Esophagus (tissue), 2 donors: Measurements from ENCODE around the gene GSN. TPM values are rescaled to one million over a fixed set of nuclear protein-coding genes. Genes with fewer than 3 reads are reported as not detected.

Source experiments
- H3K27ac ChIP-seq, 2 donors: one replicate each; pipeline ENCODE4 v1.5.1; 2013; ENCODE audit warnings: low read depth in 2 of 2, mild to moderate bottlenecking in 2 of 2, inconsistent platforms in 1 of 2, low read length in 1 of 2, moderate library complexity in 1 of 2
- H3K27me3 ChIP-seq, 2 donors: one replicate each; pipeline ENCODE4 v1.6.1; 2013; ENCODE audit warnings: low read length in 2 of 2, control low read depth in 1 of 2, mild to moderate bottlenecking in 1 of 2; ENCODE audit not compliant: insufficient read depth in 2 of 2, control insufficient read depth in 1 of 2
- H3K36me3 ChIP-seq, 2 donors: one replicate each; pipeline ENCODE4 v1.6.1; 2013; ENCODE audit warnings: low read length in 1 of 2; ENCODE audit not compliant: control insufficient read depth in 2 of 2, insufficient read depth in 2 of 2
- H3K4me1 ChIP-seq, 2 donors: one replicate each; pipeline ENCODE4 v1.6.1; 2013; ENCODE audit warnings: low read length in 1 of 2; ENCODE audit not compliant: control insufficient read depth in 2 of 2, insufficient read depth in 2 of 2
- H3K4me3 ChIP-seq, 2 donors: one replicate each; pipeline ENCODE4 v1.5.1; 2013; ENCODE audit warnings: low read length in 2 of 2, mild to moderate bottlenecking in 2 of 2, low read depth in 1 of 2, moderate library complexity in 1 of 2
- H3K9me3 ChIP-seq, 2 donors: one replicate each; pipeline ENCODE4 v1.6.1; 2013; ENCODE audit warnings: mild to moderate bottlenecking in 2 of 2, low read depth in 1 of 2, low read length in 1 of 2, moderate library complexity in 1 of 2; ENCODE audit not compliant: control insufficient read depth in 2 of 2, insufficient read depth in 1 of 2
- WGBS, 2 donors: extraction: QIAGEN DNeasy Blood & Tissue Kit; methylation state at CpG; one replicate each; pipeline ENCODE4 v1.1.7; 2013; 5-methylcytosine and 5-hydroxymethylcytosine counted together
- polyA plus RNA-seq, 2 donors: library from polyadenylated mRNA; stranded (reverse); fragments of 200-250 nt; gene quantifications; one replicate each; pipeline ENCODE4 v1.2.3, GENCODE V29; 2013
- donor health status: healthy with polysubstance abuse.
- donor health status: Bipolar disorder and iron deficiency.

GSN gene
- polyA plus RNA-seq, 2 donors = 198 to 418 TPM

DNA sequence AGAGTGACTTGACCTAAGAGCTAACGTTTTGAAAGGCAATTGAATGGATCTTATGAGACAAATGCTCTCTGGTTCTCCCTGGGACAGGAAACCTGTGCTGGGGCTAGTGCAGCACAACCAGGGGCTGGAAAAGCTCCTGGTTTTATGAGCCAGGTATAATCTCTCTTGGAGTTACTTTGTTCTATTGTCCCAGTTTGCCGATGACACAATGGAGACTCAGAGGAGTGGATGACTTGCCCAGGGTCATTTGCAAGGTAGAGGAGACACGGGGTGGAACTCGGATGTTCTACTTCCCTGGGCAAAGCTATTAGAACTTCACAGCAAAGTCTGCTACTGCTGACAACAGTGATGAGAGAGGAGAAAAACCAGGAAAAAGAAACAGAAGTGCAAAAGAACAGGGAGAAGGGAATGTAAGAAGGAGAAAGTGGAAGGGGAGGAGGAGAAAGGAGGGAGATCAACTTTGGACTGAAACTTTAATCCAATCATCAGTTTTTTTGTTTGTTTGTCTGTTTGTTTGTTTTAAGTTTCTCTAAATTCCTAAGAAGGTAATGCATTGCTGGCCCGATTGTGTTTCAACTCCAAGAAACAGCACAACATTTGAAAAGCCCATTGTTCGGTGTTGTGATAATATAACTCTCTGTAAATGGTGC, 7.4 kb upstream of the GSN start:
- Histone ChIP-seq H3K27me3 (no peaks in the 10 kb centered on the region), H3K9me3 (no peaks in the 10 kb centered on the region), H3K4me3 (no peak overlapping the region), H3K4me1 (peaks cover 0 to 3% of the 10 kb centered on the region in 2 donors), H3K36me3 (no peaks in the 10 kb centered on the region), H3K27ac (no peak overlapping the region)
- 44 to 48% methylated on average over 6 of the region's 6 CpGs for WGBS, 2 donors

- Histone ChIP-seq H3K9me3 (no peaks in the 10 kb centered on the region), H3K4me1 (peaks cover 0 to 3% of the 10 kb centered on the region in 2 donors), H3K36me3 (no peaks in the 10 kb centered on the region), H3K4me3 (no peak overlapping the region), H3K27me3 (no peaks in the 10 kb centered on the region), H3K27ac (no peak overlapping the region)
- WGBS, 2 donors = 26 to 47% methylated on average over 4 of the region's 4 CpGs
Observed at GRCh38 chr9:121261107-121261460, 6.9 kb upstream of the GSN start.

- Histone ChIP-seq H3K27me3 (no peaks in the 10 kb centered on the region), H3K36me3 (no peaks in the 10 kb centered on the region), H3K27ac (no peak overlapping the region), H3K4me3 (no peak overlapping the region), H3K9me3 (no peaks in the 10 kb centered on the region), H3K4me1 (peaks cover 0 to 5% of the 10 kb centered on the region in 2 donors)
- 86% methylated on average over 1 of the region's 1 CpG for WGBS, 2 donors
Observed at GRCh38 chr9:121261755-121262154, 6.2 kb upstream of the GSN start.

- no peaks in the 10 kb centered on the region for H3K27me3 ChIP-seq
- no peak overlapping the region for H3K4me3 ChIP-seq
- no peak overlapping the region for H3K27ac ChIP-seq
- H3K9me3 ChIP-seq = no peaks in the 10 kb centered on the region
- 88 to 92% methylated on average over 1 of the region's 1 CpG for WGBS, 2 donors
- no peaks in the 10 kb centered on the region for H3K36me3 ChIP-seq
- peaks cover 0 to 8% of the 10 kb centered on the region in 2 donors for H3K4me1 ChIP-seq
Observed at GRCh38 chr9:121262423-121262822, 5.5 kb upstream of the GSN start.

- H3K27me3 ChIP-seq = no peaks in the 10 kb centered on the region
- no peak overlapping the region for H3K4me3 ChIP-seq
- no peaks in the 10 kb centered on the region for H3K9me3 ChIP-seq
- H3K4me1 ChIP-seq = peaks cover 0 to 8% of the 10 kb centered on the region in 2 donors
- H3K36me3 ChIP-seq = no peaks in the 10 kb centered on the region
- 81 to 83% methylated on average over 5 of the region's 5 CpGs for WGBS, 2 donors
- no peak overlapping the region for H3K27ac ChIP-seq
Observed at GRCh38 chr9:121262953-121263352, 5.0 kb upstream of the GSN start.

DNA sequence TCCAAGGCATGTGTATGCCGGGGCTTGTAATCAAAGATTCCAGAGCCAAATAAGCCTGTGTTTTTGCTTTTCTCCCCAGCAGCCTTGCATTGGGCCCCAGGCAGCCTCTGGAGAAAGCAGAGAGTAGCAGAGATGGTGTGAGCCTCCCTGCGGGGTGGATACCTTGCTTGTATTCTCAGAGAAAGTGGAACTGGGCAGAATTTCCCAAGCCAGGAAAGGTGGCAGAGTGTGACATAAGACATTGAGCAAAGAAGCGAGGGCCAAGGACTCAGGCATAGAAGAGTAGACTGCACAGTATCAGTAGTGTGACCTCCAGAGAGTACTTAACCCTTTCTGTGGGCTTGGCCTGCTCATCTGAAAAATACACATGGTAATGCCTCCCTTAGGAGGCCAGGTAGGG, 1.6 kb upstream of the GSN start:
- no peaks in the 10 kb centered on the region for H3K27me3 ChIP-seq
- H3K9me3 ChIP-seq = no peaks in the 10 kb centered on the region
- H3K4me1 ChIP-seq = peaks cover 5 to 7% of the 10 kb centered on the region in 2 donors
- H3K4me3 ChIP-seq = no peak overlapping the region
- peak overlapping the region in 1 of 2 donors; percentile 56 for H3K27ac ChIP-seq
- no peaks in the 10 kb centered on the region for H3K36me3 ChIP-seq
- 89 to 91% methylated on average over 3 of the region's 3 CpGs for WGBS, 2 donors

GRCh38 chr9:121266906-121267650, 884 bp upstream of the GSN start:
- Histone ChIP-seq H3K9me3 (no peaks in the 10 kb centered on the region), H3K4me1 (peaks cover 5 to 10% of the 10 kb centered on the region in 2 donors), H3K36me3 (no peaks in the 10 kb centered on the region), H3K4me3 (peak overlapping the region; percentile 65 to 69), H3K27me3 (no peaks in the 10 kb centered on the region), H3K27ac (peak overlapping the region; percentile 84 to 86)
- WGBS, 2 donors = 75% methylated on average over 18 of the region's 18 CpGs

GRCh38 chr9:121268598-121268850, 562 bp downstream of the GSN start:
- Histone ChIP-seq H3K36me3 (no peaks in the 10 kb centered on the region), H3K27ac (peak overlapping the region; percentile 75 to 84), H3K27me3 (no peaks in the 10 kb centered on the region), H3K4me3 (peak overlapping the region; percentile 65 to 69), H3K9me3 (no peaks in the 10 kb centered on the region), H3K4me1 (peaks cover 5 to 10% of the 10 kb centered on the region in 2 donors)
- 2 to 6% methylated on average over 5 of the region's 5 CpGs for WGBS, 2 donors

- H3K36me3 ChIP-seq = no peaks in the 10 kb centered on the region
- peak overlapping the region; percentile 65 to 69 for H3K4me3 ChIP-seq
- H3K4me1 ChIP-seq = peaks cover 5 to 10% of the 10 kb centered on the region in 2 donors
- H3K27me3 ChIP-seq = no peaks in the 10 kb centered on the region
- peak overlapping the region; percentile 75 to 84 for H3K27ac ChIP-seq
- H3K9me3 ChIP-seq = no peaks in the 10 kb centered on the region
- WGBS, 2 donors = 13 to 19% methylated on average over 12 of the region's 12 CpGs
Observed at GRCh38 chr9:121268851-121269641, 1.1 kb downstream of the GSN start.
